Spleen (tissue), 7 donors: ENCODE results near the gene FAM219A.
"Not testable (repeated sequence)": the region's sequence is repeated elsewhere in the genome, so short reads cannot be mapped to it uniquely, and the experiment has no call there.

Experiments used
- CTCF ChIP-seq, 11 experiments: fragments of 200-600 bp in 7 of 11; fragments of 450-650 bp in 4 of 11; sonication (generic) in 4 of 11; IDR thresholded peaks in 8 of 11; conservative IDR thresholded peaks in 3 of 11; 1 replicate in 7 of 11; 2 replicates in 4 of 11; pipeline versions ENCODE4 v1.4.0 to v1.8.0; 2016 to 2021; ENCODE audit warnings: antibody characterized with exemption in 11 of 11, inconsistent platforms in 4 of 11, mild to moderate bottlenecking in 1 of 11
- POLR2AphosphoS5 ChIP-seq, 3 donors: sonication (generic); formaldehyde crosslinking; IDR thresholded peaks; one replicate each; pipeline ENCODE4 v1.5.1; 2017; ENCODE audit warnings: antibody characterized with exemption in 3 of 3
- donor health status: DM: no; HTN: no; CAD: no; lungs with moderate emphysema.
- donor health status: DM: no; HTN: no; CAD: no.
- donor health status: DM: no; HTN: no; CAD: no.

GRCh38 chr9:34352957-34353356 is 105.4 kb downstream of the FAM219A start:
- TF ChIP-seq CTCF (IDR thresholded peaks at IDR 0.05 in 8 of 11, conservative IDR thresholded peaks at IDR 0.05 in 3 of 11); POLR2AphosphoS5 (IDR thresholded peaks at IDR 0.05): not testable (repeated sequence)
